Glutamatergic neuron (in vitro differentiated cells): ENCODE results near the gene ARMC10. TPM values are rescaled to one million over a fixed set of nuclear protein-coding genes. Genes with fewer than 3 reads are reported as not detected.

ENCODE experiments used
- DNase-seq: peaks from one replicate; pipeline ENCODE4 v3.0.0; 2022
- H3K27ac Mint-ChIP-seq: one replicate; pipeline ENCODE4 v1.8.0; 2020; ENCODE audit warnings: mild to moderate bottlenecking, mixed read lengths, inconsistent platforms; ENCODE audit not compliant: unreplicated experiment
- H3K27me3 Mint-ChIP-seq: one replicate; pipeline ENCODE4 v1.8.0; 2020; ENCODE audit warnings: mild to moderate bottlenecking, moderate library complexity, mixed read lengths, inconsistent platforms; ENCODE audit not compliant: unreplicated experiment
- H3K36me3 Mint-ChIP-seq: one replicate; pipeline ENCODE4 v1.8.0; 2020; ENCODE audit warnings: mild to moderate bottlenecking, mixed read lengths, inconsistent platforms; ENCODE audit not compliant: unreplicated experiment
- H3K4me1 Mint-ChIP-seq: one replicate; pipeline ENCODE4 v1.8.0; 2020; ENCODE audit warnings: mild to moderate bottlenecking, low read depth, mixed read lengths, inconsistent platforms; ENCODE audit not compliant: unreplicated experiment
- H3K4me3 Mint-ChIP-seq: one replicate; pipeline ENCODE4 v1.8.0; 2020; ENCODE audit warnings: mild to moderate bottlenecking, mixed read lengths, inconsistent platforms; ENCODE audit not compliant: unreplicated experiment
- H3K9me3 Mint-ChIP-seq: one replicate; pipeline ENCODE4 v1.8.0; 2020; ENCODE audit warnings: mild to moderate bottlenecking, moderate library complexity, mixed read lengths, inconsistent platforms; ENCODE audit not compliant: unreplicated experiment
- total RNA-seq: library from RNA; stranded (reverse); fragmentation: NEBNext Ultra II Directional; extraction: Animal tissue kit (Norgen Biotek cat#: 25700); gene quantifications from one replicate; pipeline ENCODE4 v1.2.1, GENCODE V29; 2021; ENCODE audit not compliant: unreplicated experiment
- TF ChIP-seq, protein P1 (sequence below): fragments of 200-600 bp; sonication (generic); IDR thresholded peaks from one replicate; pipeline ENCODE4 v1.5.0; 2021; ENCODE audit not compliant: partially characterized antibody, unreplicated experiment

ARMC10 gene
- total RNA-seq, 1 donor from 2014 or later = 16.1 TPM

GRCh38 chr7:103121641-103122040, 46.7 kb downstream of the ARMC10 start:
- Mint-ChIP-seq H3K27me3 (no peaks in the 10 kb centered on the region), H3K27ac (no peak overlapping the region), H3K4me1 (no peaks in the 10 kb centered on the region), H3K9me3 (peaks cover 3% of the 10 kb centered on the region), H3K36me3 (no peaks in the 10 kb centered on the region), H3K4me3 (no peak overlapping the region)
- TF ChIP-seq, protein P1, sequence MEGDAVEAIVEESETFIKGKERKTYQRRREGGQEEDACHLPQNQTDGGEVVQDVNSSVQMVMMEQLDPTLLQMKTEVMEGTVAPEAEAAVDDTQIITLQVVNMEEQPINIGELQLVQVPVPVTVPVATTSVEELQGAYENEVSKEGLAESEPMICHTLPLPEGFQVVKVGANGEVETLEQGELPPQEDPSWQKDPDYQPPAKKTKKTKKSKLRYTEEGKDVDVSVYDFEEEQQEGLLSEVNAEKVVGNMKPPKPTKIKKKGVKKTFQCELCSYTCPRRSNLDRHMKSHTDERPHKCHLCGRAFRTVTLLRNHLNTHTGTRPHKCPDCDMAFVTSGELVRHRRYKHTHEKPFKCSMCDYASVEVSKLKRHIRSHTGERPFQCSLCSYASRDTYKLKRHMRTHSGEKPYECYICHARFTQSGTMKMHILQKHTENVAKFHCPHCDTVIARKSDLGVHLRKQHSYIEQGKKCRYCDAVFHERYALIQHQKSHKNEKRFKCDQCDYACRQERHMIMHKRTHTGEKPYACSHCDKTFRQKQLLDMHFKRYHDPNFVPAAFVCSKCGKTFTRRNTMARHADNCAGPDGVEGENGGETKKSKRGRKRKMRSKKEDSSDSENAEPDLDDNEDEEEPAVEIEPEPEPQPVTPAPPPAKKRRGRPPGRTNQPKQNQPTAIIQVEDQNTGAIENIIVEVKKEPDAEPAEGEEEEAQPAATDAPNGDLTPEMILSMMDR = no peak
- DNase-seq = no peak

DNA sequence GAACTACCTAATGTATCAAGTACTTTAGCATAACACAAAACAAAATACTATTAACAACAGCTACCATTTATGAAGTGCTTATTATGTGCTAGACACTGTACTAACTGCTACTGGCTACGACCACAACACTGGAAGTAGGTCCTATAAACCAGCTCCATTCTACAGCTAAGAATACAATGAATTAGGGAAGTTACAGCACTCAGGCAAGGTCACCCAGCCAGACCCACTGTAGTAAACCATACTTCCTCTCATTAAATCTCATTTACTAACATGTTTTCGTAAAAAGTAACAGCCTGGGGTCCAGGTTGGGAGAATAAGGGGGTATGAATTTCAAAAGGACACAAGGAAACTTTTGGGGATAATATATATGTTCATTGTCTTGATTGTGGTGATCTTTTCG, 48.6 kb downstream of the ARMC10 start:
- DNase-seq = no peak
- H3K27me3 Mint-ChIP-seq = no peaks in the 10 kb centered on the region
- no peaks in the 10 kb centered on the region for H3K36me3 Mint-ChIP-seq
- H3K4me1 Mint-ChIP-seq = no peaks in the 10 kb centered on the region
- peaks cover 3% of the 10 kb centered on the region for H3K9me3 Mint-ChIP-seq
- no peak overlapping the region for H3K27ac Mint-ChIP-seq
- TF ChIP-seq, protein P1 = no peak
- H3K4me3 Mint-ChIP-seq = no peak overlapping the region

GRCh38 chr7:103124429-103124979, 49.6 kb downstream of the ARMC10 start:
- Mint-ChIP-seq H3K9me3 (peaks cover 3% of the 10 kb centered on the region), H3K27me3 (no peaks in the 10 kb centered on the region), H3K4me3 (no peak overlapping the region), H3K27ac (no peak overlapping the region), H3K36me3 (no peaks in the 10 kb centered on the region), H3K4me1 (no peaks in the 10 kb centered on the region)
- no peak for DNase-seq
- TF ChIP-seq, protein P1 = no peak

GRCh38 chr7:103127006-103127405, 52.1 kb downstream of the ARMC10 start:
- Mint-ChIP-seq H3K36me3 (no peaks in the 10 kb centered on the region), H3K9me3 (peaks cover 1% of the 10 kb centered on the region), H3K27ac (no peak overlapping the region), H3K4me3 (no peak overlapping the region), H3K27me3 (no peaks in the 10 kb centered on the region), H3K4me1 (no peaks in the 10 kb centered on the region)
- no peak for DNase-seq
- TF ChIP-seq, protein P1 = no peak

DNA sequence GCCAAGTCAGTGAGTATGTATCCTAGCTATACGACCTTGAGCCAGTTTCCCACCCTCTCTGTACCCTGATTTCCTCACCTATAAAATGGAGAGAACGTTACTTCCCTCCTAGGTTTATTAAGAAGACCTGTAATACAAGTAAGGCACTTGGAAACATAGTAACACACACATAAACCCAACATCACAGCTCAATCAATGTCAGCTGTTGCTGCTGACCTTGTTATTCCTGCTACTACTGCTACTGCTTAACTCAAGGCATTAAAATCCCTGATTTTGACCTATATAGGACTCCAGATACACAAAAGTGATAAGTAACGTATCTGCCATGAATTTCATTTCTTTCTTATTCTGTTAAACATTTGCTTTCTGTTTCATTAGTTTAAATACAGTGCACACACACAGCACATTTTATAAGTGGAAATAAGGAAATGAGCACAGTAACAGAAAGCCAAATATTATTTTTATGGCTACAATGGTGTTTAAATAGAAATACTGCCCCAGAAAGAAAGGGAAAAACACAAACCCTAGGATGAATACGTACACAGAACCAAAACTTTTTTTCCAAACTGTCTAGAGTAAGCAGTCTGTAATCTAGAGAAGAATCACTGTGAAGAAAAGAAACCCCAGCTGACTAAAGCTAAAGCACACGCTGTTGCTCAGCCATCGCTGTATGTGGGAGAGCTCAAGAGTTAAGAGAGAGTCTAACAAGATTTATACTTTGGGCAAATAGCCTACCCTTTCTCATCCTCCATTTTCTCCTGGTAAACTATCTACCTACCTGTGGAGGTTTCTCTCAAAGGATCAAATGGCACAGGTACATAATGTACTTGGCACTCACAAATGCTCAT, 55.0 kb downstream of the ARMC10 start:
- peaks cover 2% of the 10 kb centered on the region for H3K27me3 Mint-ChIP-seq
- no peaks in the 10 kb centered on the region for H3K4me1 Mint-ChIP-seq
- H3K4me3 Mint-ChIP-seq = no peak overlapping the region
- DNase-seq = no peak
- no peak overlapping the region for H3K27ac Mint-ChIP-seq
- peaks cover 1% of the 10 kb centered on the region for H3K9me3 Mint-ChIP-seq
- TF ChIP-seq, protein P1 = no peak
- no peaks in the 10 kb centered on the region for H3K36me3 Mint-ChIP-seq
